Activated naive CD4-positive, alpha-beta T cell treated with anti-CD3 and anti-CD28 coated beads, Interleukin-2, amount 10 ng/mL, durations not matched to agents 7 days and 5 days (primary cell): ENCODE results near the gene MS4A15.

Experiments
- CTCF ChIA-PET: fragments of 350-600 bp; sonication (Branson Sonifier 250); formaldehyde crosslinking; loops from one replicate; lab custom pipeline; 2021; ENCODE audit warnings: antibody characterized with exemption; lab: Charles Lee
- DNase-seq: peaks from one replicate; pipeline ENCODE4 v3.0.0-alpha.2; 2020
- H3K27ac Mint-ChIP-seq: one replicate; pipeline ENCODE4 v1.8.0; 2021; ENCODE audit warnings: mild to moderate bottlenecking, moderate library complexity, mixed read lengths
- H3K27me3 Mint-ChIP-seq: one replicate; pipeline ENCODE4 v1.8.0; 2021; ENCODE audit warnings: mild to moderate bottlenecking, mixed read lengths
- H3K36me3 Mint-ChIP-seq: one replicate; pipeline ENCODE4 v1.8.0; 2021; ENCODE audit warnings: mixed read lengths
- H3K4me1 Mint-ChIP-seq: one replicate; pipeline ENCODE4 v1.8.0; 2021; ENCODE audit warnings: mixed read lengths
- H3K4me3 Mint-ChIP-seq: one replicate; pipeline ENCODE4 v1.8.0; 2021; ENCODE audit warnings: mild to moderate bottlenecking, moderate library complexity, mixed read lengths
- H3K9me3 Mint-ChIP-seq: one replicate; pipeline ENCODE4 v1.8.0; 2021; ENCODE audit warnings: mixed read lengths

Gene MS4A15

DNA sequence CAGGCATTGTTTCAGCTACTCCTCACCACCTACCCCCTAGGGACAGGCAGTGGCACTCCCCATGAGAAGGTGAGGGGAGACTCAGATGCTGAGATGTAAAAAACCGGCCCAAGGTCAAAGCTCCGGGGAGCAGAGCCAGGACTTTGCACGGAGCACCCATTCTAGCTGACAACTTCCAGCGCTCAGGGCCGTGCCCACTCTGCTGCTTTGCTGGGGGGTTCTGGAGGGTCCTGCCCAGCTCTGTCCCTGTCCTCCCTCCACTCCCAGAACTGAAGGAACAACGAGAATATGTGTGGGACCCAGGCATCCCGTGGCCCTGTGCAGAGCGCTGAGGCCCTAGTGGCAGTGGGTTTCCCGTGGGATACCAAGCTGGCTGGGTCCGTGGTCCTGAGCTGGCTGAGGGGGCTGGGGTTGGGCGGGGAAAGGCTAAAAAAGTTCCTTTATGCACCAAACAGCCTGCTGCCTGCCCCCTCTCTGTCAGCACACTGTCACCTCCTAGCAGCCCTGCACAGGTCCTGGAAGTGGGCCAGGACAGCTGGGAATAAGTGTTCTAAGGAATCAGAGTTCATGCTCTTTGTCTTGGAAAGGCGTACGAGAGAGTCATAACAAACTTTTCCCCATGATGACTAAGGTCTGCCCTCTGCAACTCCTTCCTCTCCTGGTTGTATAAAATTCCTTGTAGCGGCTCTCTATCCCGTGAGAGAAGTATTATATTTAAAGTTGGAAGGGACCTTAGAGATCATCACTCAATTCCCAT, 30.3 kb downstream of the MS4A15 start:
- Mint-ChIP-seq H3K4me3 (no peak overlapping the region), H3K27ac (no peak overlapping the region), H3K27me3 (peaks cover 19% of the 10 kb centered on the region), H3K4me1 (no peaks in the 10 kb centered on the region), H3K9me3 (no peaks in the 10 kb centered on the region), H3K36me3 (no peaks in the 10 kb centered on the region)
- CTCF ChIA-PET, result no interaction called here
- no peak for DNase-seq

DNA sequence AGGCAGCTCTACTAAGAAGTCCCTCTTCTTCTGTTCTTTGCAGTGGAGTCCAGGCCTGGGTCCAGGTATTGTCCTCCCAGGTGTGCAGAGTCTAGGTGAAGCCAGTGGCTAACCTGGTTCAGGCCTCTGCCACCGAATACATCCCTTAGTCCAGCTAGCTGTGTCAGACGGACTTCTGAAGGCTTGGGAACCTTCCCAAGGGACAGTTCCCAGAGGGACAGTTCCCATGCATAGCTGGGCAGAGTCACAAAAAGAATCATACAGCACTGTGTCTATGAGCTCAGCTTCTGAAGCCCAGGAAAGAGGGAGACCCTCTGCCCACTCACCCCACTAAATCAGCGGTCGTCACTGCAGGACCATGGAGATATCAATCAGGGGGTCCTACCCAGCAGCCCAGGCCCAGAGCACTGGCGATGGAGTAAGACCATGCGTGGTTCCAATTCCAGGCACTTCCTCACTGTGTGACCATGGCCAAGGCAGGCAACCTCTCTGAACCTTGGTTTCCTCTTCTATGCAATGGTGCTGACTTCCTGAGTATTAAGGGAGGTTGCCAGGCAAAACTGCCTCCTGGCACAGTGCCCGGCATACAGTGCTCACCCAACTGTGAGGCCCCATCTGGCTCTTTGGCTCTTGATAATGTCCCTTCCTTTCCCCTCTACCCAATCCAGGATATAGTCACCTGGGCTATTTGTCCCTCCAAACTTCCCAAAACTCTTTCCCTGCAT, 31.9 kb downstream of the MS4A15 start:
- Mint-ChIP-seq H3K36me3 (no peaks in the 10 kb centered on the region), H3K4me1 (no peaks in the 10 kb centered on the region), H3K27me3 (peaks cover 34% of the 10 kb centered on the region), H3K27ac (no peak overlapping the region), H3K4me3 (no peak overlapping the region), H3K9me3 (no peaks in the 10 kb centered on the region)
- no peak for DNase-seq
- CTCF ChIA-PET, result interaction anchor here (1.6 kb wide), 1 partner anchor 13 kb away, joined by 4 read pairs; no protein-coding TSS in a partner anchor

DNA sequence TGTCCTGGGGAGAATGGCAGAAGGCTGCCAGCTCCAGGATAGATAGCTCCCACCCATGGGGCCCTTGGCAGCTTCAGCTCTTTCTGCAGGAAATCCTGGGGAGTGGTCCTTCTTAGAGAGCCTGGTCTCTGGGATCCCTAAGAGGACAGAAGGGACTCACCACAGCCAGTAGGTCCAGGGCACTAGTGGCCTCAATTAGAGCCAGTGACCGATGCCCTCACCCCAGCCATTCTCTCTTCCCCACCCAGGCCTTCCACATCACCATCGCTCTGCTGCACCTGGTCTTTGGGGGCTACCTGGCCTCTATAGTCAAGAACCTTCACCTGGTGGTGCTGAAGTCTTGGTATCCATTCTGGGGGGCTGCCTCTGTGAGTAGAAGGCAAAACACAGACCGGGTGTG, 34.1 kb downstream of the MS4A15 start:
- Mint-ChIP-seq H3K4me3 (no peak overlapping the region), H3K27ac (no peak overlapping the region), H3K36me3 (no peaks in the 10 kb centered on the region), H3K4me1 (no peaks in the 10 kb centered on the region), H3K27me3 (peaks cover 36% of the 10 kb centered on the region), H3K9me3 (no peaks in the 10 kb centered on the region)
- DNase-seq, result no peak
- CTCF ChIA-PET, result interaction anchor here (0.8 to 1.6 kb wide), 2 partner anchors 22 to 40 kb away, joined by 3 to 4 read pairs; no protein-coding TSS in a partner anchor

DNA sequence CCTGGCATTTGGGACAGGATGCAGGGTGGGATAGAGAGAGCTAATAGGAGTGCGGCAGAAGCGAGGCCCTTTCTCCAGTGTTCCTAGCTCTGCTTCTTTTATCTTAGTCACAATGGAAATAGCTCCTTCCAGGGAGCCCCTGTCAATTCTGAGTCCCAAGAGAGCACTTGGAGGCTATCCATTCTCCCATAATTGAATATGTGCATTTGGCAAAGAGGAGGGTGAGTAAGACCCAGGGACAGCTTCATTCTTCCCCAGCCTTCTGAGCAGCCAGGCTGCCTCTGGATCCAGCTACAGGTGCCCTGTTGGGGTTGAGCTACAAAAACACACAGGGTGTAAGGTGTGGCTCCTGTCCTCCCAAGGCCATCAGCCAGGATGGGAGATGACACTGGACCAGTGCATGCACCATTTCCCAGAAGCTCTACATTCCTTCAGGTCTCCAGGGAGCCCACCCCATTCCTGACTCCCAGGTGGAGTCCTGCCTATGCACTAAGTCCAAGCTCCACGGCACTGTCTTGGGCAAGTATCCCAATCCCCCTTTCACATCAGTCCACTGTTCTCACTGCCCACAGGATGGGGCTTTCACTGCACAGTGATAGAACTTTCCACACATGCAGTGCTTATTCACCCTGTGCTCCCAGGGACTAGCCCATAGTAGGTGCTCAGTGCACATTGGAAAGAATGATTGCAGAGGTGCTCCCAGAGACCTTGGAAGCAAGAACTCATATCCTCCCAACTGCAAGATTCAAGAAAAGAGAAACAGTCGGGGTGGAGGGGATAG, 34.7 kb downstream of the MS4A15 start:
- CTCF ChIA-PET, result interaction anchor here (0.6 to 1.6 kb wide), 2 partner anchors 26 to 40 kb away, joined by 3 to 4 read pairs; no protein-coding TSS in a partner anchor
- Mint-ChIP-seq H3K36me3 (no peaks in the 10 kb centered on the region), H3K4me1 (no peaks in the 10 kb centered on the region), H3K27ac (no peak overlapping the region), H3K27me3 (peaks cover 36% of the 10 kb centered on the region), H3K9me3 (no peaks in the 10 kb centered on the region), H3K4me3 (no peak overlapping the region)
- no peak for DNase-seq

DNA sequence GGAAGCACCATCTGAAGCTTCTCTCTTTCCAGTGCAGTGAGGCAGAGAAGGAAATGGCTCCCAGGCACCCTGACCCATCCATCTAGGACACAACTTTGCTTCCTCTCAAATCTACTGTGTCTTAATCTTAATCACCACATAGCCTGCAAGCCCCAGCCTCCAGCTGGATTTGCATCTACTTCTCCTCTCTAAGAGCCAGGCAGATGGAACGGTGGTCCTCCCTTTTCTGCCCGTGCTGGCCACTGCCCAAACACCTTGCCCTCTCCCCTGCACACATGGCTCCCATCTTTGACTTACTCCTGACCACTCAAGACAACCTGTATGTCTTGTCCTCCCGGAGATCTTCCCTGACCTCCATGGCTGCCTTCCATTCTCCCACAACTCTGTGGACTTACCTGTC, 35.9 kb downstream of the MS4A15 start:
- no peaks in the 10 kb centered on the region for H3K36me3 Mint-ChIP-seq
- no peak overlapping the region for H3K4me3 Mint-ChIP-seq
- no peaks in the 10 kb centered on the region for H3K4me1 Mint-ChIP-seq
- CTCF ChIA-PET, result no interaction called here
- no peaks in the 10 kb centered on the region for H3K9me3 Mint-ChIP-seq
- peaks cover 38% of the 10 kb centered on the region for H3K27me3 Mint-ChIP-seq
- no peak overlapping the region for H3K27ac Mint-ChIP-seq
- no peak for DNase-seq

DNA sequence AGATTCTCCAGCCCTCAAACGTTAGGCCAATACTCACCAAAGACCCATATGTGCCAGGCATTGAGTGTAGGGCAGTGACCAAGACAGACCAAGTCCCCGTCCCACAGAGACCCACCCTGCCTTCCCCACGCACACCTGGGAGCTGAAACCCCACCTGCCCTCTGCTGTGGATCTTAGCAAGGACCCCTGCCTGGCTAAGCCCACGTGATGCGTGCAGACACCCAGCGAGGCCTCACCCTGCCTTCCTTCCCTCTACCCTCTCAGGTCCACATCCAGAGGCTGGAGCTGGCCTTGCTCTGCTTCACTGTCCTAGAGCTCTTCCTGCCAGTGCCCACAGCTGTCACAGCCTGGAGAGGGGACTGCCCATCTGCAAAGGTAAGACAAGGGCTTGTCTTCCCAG, 38.6 kb downstream of the MS4A15 start:
- no peak overlapping the region for H3K4me3 Mint-ChIP-seq
- H3K9me3 Mint-ChIP-seq, result no peaks in the 10 kb centered on the region
- no peak overlapping the region for H3K27ac Mint-ChIP-seq
- CTCF ChIA-PET, result interaction anchor here (1.0 kb wide), 1 partner anchor 20 kb away, joined by 3 read pairs; no protein-coding TSS in a partner anchor
- H3K27me3 Mint-ChIP-seq, result peaks cover 52% of the 10 kb centered on the region
- H3K36me3 Mint-ChIP-seq, result no peaks in the 10 kb centered on the region
- H3K4me1 Mint-ChIP-seq, result no peaks in the 10 kb centered on the region
- no peak for DNase-seq

DNA sequence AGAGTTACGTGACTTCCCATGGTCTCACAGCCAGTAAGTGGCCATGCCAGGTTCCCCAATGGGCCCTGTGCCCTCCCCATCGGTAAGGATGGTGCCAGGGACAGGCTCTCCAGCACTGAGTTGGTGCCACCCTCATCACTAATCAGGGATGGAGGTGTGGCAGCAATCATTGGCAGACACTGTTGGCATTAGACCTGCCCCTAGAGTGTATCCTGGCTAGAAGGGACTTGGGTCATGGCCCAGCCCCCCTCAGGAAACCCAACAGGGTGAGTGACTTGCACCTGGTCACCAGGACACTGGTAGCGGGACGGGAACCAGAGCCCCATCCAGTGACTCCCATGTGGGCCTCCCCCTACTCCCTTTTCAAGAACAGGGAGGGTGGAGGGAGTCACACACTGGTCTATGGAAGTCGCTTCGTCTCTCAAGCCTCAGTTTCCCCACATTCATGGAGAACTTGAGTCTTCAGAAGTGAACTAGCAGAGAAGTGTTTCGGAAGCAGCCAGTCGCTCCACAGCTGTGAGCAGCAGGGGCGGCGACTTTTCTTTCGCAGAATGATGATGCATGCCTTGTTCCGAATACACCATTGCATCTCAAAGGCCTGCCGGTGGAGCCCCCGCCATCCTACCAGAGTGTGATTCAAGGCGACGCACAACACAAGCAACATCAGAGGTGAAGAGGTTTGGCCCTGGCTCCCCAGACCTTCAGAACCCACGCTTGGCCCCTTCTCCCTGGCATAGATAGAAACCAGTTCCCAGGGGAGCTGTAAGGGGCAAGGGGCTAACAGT, 41.4 kb downstream of the MS4A15 start:
- CTCF ChIA-PET, result interaction anchor here (0.6 kb wide), 1 partner anchor 102 kb away, joined by 3 read pairs; no protein-coding TSS in a partner anchor
- H3K36me3 Mint-ChIP-seq, result no peaks in the 10 kb centered on the region
- no peak for DNase-seq
- H3K4me1 Mint-ChIP-seq, result no peaks in the 10 kb centered on the region
- no peak overlapping the region for H3K4me3 Mint-ChIP-seq
- H3K27me3 Mint-ChIP-seq, result peaks cover 41% of the 10 kb centered on the region
- H3K9me3 Mint-ChIP-seq, result no peaks in the 10 kb centered on the region
- no peak overlapping the region for H3K27ac Mint-ChIP-seq

DNA sequence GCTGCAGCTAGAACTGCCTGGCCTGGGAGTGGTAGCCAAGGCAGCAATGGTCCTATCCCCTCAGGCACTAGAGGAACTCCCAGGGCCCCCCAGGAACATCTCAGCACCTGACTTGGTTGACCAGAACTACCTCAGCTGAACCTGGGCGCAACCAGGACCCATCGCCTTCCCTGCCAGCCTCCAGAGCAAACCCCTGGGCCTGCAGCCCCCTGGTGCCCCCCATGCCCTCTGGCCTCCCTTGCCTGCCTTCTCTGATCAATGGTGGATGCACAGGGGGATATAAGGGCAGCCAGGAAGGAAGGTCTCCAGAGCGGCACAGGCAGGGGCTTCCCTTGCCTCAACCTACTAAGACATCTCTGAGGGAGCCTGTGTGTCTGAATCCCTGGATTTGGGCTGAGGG, 42.0 kb downstream of the MS4A15 start:
- Mint-ChIP-seq H3K4me3 (no peak overlapping the region), H3K9me3 (no peaks in the 10 kb centered on the region), H3K36me3 (no peaks in the 10 kb centered on the region), H3K27me3 (peaks cover 39% of the 10 kb centered on the region), H3K27ac (no peak overlapping the region), H3K4me1 (no peaks in the 10 kb centered on the region)
- CTCF ChIA-PET, result no interaction called here
- DNase-seq, result no peak

DNA sequence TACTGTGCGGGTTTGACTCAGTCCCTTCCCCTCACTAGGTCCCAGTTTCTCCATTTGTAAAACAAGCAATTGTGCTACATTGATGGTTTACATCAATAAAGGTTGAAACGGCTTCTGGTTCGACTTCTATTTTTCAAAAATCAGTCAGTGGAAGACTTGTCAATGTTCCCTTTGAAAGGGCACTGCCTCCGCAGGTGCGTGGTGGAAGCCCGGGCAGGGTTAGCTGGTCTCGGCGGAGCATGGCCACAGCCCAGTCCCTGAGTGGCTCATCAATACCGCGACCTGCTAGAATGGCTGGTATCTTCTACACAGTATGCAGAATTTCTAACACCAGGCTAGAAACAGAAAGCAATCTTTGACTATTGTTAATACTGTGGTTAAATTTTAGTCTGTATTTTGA, 44.5 kb downstream of the MS4A15 start:
- no peaks in the 10 kb centered on the region for H3K36me3 Mint-ChIP-seq
- CTCF ChIA-PET, result interaction anchor here (0.7 kb wide), 1 partner anchor 17 kb away, joined by 3 read pairs; no protein-coding TSS in a partner anchor
- DNase-seq, result no peak

DNA sequence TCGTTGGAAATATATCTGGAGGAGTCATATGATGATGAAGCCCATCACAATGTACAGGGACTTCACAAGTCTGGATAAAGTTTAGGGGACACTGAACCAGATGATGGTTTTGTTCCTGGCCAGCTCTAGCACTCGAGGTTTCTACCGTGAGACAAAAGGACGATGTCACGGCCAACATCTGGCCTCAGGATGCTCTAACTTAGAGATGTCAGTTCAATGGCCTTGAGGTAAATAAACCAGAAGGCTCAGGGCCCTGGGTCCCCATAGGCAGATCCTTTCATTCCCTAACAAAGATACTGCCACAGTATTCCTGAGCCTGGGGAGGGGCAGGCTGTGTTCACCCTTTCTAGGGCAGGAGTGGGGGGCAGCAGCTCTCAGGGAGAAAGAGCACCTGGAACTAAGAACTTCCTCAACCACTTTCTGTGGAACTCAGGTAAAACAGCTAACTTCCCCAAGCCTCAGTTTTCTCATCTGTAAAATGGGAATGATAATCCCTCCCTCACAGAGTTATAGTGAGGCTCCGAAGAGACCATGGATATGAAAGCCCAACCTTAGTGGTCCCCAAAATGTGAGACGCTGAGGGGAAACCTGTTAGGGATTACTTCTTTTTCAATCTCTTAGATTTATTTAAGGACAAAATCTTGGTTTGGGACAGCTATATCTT, 46.7 kb downstream of the MS4A15 start:
- Mint-ChIP-seq H3K4me3 (no peak overlapping the region), H3K27me3 (peaks cover 24% of the 10 kb centered on the region), H3K4me1 (no peaks in the 10 kb centered on the region), H3K9me3 (no peaks in the 10 kb centered on the region), H3K36me3 (no peaks in the 10 kb centered on the region), H3K27ac (no peak overlapping the region)
- no peak for DNase-seq
- CTCF ChIA-PET, result no interaction called here

More for the DNA sequence above, 44.5 kb downstream of the MS4A15 start:
- Mint-ChIP-seq H3K27me3 (peaks cover 34% of the 10 kb centered on the region), H3K9me3 (no peaks in the 10 kb centered on the region), H3K4me3 (no peak overlapping the region), H3K4me1 (no peaks in the 10 kb centered on the region), H3K27ac (no peak overlapping the region)

DNA sequence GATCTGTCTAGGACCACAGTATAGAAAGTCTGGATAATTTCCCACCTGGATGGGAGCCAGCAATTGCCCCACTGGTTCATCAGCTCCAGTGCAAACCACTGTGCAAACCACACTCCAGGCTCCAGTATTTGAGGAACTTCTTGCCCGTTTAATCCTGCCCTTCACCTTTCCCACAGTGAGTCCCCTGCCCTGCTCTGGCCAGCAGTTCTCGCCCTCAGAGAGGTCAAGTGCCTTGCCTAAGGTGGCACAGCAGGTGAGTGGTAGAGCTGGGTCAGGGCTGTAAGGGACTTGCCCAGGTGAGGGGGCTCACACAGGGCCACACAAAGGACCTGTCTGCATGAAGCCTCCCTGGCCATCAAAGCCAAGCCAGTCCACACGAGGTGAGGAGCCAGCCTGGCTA, 52.6 kb downstream of the MS4A15 start:
- no peak for DNase-seq
- peaks cover 7% of the 10 kb centered on the region for H3K4me1 Mint-ChIP-seq
- peaks cover 16% of the 10 kb centered on the region for H3K27me3 Mint-ChIP-seq
- H3K4me3 Mint-ChIP-seq, result no peak overlapping the region
- no peaks in the 10 kb centered on the region for H3K9me3 Mint-ChIP-seq
- H3K27ac Mint-ChIP-seq, result no peak overlapping the region
- CTCF ChIA-PET, result no interaction called here
- H3K36me3 Mint-ChIP-seq, result no peaks in the 10 kb centered on the region

DNA sequence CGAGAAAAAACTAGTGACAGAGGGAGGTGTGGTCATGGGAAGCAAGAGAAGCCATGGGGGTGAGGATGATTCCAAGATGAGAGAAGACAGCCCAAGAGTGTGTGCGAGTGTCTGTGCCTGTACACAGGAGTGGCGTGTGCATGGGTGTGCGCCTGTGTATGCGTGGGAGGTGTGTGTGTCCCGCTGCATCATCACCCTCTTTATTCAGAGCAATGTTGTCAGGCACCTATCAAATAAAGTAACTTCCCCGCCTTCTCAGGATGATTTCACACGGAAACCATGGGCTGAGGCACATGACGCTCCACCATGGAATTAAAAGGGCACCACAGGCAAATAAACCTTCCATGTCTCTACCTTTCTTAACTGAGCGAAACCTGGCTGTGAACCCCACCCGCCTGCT, 53.0 kb downstream of the MS4A15 start:
- H3K27ac Mint-ChIP-seq, result no peak overlapping the region
- DNase-seq, result no peak
- CTCF ChIA-PET, result no interaction called here
- no peaks in the 10 kb centered on the region for H3K9me3 Mint-ChIP-seq
- H3K27me3 Mint-ChIP-seq, result peaks cover 16% of the 10 kb centered on the region
- H3K4me1 Mint-ChIP-seq, result peaks cover 7% of the 10 kb centered on the region
- no peaks in the 10 kb centered on the region for H3K36me3 Mint-ChIP-seq
- H3K4me3 Mint-ChIP-seq, result no peak overlapping the region

DNA sequence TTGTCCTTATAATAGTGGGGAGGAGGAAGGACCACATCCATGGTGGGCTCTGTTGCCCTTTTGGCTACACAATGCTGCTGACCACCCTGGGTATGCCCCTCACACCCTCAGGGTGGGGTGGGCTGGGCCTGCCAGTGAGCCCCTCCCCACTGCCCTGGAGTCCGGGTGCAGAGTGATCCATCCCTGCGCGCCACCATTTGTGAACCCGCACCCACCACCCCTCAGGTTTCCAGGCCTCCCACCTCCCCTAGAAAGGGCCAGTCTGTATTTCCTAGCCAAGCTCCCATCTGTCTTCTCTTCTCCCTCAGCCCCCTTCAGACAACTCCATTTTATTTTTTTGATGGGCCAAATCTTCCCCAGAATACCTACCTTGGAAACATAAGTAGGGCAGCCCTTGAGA, 53.5 kb downstream of the MS4A15 start:
- DNase-seq, result no peak
- H3K4me1 Mint-ChIP-seq, result peaks cover 7% of the 10 kb centered on the region
- no peak overlapping the region for H3K4me3 Mint-ChIP-seq
- H3K9me3 Mint-ChIP-seq, result no peaks in the 10 kb centered on the region
- no peaks in the 10 kb centered on the region for H3K36me3 Mint-ChIP-seq
- H3K27ac Mint-ChIP-seq, result no peak overlapping the region
- H3K27me3 Mint-ChIP-seq, result peaks cover 16% of the 10 kb centered on the region
- CTCF ChIA-PET, result interaction anchor here (0.6 kb wide), 1 partner anchor 32 kb away, joined by 3 read pairs; no protein-coding TSS in a partner anchor
